ENCODE results near the gene ACSM6.

The ACSM6 gene, protein sequence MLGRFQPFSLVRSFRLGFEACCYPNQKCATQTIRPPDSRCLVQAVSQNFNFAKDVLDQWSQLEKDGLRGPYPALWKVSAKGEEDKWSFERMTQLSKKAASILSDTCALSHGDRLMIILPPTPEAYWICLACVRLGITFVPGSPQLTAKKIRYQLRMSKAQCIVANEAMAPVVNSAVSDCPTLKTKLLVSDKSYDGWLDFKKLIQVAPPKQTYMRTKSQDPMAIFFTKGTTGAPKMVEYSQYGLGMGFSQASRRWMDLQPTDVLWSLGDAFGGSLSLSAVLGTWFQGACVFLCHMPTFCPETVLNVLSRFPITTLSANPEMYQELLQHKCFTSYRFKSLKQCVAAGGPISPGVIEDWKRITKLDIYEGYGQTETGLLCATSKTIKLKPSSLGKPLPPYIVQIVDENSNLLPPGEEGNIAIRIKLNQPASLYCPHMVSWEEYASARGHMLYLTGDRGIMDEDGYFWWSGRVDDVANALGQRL

DNA sequence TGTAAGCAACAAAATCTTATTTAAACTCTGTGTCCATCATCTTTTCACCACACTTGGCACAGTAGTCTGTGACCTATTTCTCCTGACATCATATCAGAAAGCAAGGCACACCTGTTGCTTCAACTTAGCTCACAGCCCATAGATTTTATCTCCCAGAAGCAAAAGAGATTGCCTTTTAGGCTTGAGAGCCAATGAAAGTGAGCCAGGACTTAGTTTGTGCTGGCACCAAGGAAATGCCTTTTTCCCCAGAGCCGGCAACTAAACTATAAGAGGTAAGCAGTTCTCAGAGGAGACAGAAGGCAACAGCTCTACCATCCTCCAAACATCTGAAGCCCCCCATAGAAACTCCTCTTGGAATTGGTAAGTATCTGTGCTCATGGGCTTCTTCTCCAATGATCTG is at the start of gene ACSM6:
TSS of gene ACSM6 (plus strand) at position 295 of the 400 bp plus-strand sequence. CDS start 248 bp downstream, outside the sequence.
- ChIA-PET POLR2A (no interaction called here), CTCF (no interaction called here)
- TF ChIP-seq NFRKB (IDR thresholded peaks at IDR 0.05) = no peak
- no peak for TF ChIP-seq FOXM1 (IDR thresholded peaks at IDR 0.05; ENCODE audit: borderline replicate concordance)
- TF ChIP-seq, protein P1, sequence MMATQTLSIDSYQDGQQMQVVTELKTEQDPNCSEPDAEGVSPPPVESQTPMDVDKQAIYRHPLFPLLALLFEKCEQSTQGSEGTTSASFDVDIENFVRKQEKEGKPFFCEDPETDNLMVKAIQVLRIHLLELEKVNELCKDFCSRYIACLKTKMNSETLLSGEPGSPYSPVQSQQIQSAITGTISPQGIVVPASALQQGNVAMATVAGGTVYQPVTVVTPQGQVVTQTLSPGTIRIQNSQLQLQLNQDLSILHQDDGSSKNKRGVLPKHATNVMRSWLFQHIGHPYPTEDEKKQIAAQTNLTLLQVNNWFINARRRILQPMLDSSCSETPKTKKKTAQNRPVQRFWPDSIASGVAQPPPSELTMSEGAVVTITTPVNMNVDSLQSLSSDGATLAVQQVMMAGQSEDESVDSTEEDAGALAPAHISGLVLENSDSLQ (IDR thresholded peaks at IDR 0.05) = no peak
- no peak for TF ChIP-seq FOXA1 (IDR thresholded peaks at IDR 0.05)
- no peak for TF ChIP-seq CTBP1 (IDR thresholded peaks at IDR 0.05; ENCODE audit: borderline replicate concordance)
- TF ChIP-seq ZNF384 (IDR thresholded peaks at IDR 0.05) = no peak
- TF ChIP-seq SP1 (IDR thresholded peaks at IDR 0.05) = no peak
- no peak for TF ChIP-seq SUZ12 (IDR thresholded peaks at IDR 0.05)
- TF ChIP-seq BHLHE40 (IDR thresholded peaks at IDR 0.05; ENCODE audit: borderline replicate concordance) = no peak
- no peak for TF ChIP-seq ARNT (IDR thresholded peaks at IDR 0.05)
- TF ChIP-seq L3MBTL2 (conservative IDR thresholded peaks at IDR 0.05) = no peak
- no peak for DNase-seq (ENCODE audit: extremely low spot score)

DNA sequence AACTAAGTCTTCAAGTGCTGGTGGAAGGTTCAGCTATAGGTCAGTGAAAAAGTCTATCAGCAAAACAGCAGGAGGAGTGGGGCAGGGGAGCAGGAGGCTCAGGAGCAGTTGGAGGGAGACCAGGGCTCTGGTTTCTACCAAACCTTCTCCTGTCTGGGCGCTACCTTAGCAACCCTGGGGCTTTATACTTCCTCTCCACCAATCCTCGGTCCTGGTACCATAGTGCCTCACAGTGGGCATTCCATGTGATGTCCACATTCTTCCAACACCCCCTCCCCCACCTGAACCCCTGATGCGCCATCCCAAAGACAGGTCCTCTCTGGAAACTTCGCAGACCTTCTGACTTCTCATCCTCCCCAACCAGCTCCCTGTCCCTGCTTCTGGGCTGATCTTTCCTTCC is 25.3 kb upstream of the ACSM6 start:
- CTCF ChIA-PET = no interaction called here
- TF ChIP-seq SP1 (IDR thresholded peaks at IDR 0.05) = no peak
- no peak for TF ChIP-seq BHLHE40 (IDR thresholded peaks at IDR 0.05; ENCODE audit: borderline replicate concordance)
- no peak for TF ChIP-seq FOXA1 (IDR thresholded peaks at IDR 0.05)
- TF ChIP-seq SUZ12 (IDR thresholded peaks at IDR 0.05) = no peak
- no peak for TF ChIP-seq ZNF384 (IDR thresholded peaks at IDR 0.05)
- no peak for TF ChIP-seq L3MBTL2 (conservative IDR thresholded peaks at IDR 0.05)
- TF ChIP-seq FOXM1 (IDR thresholded peaks at IDR 0.05; ENCODE audit: borderline replicate concordance) = no peak
- no peak for TF ChIP-seq CTBP1 (IDR thresholded peaks at IDR 0.05; ENCODE audit: borderline replicate concordance)
- no peak for TF ChIP-seq HDGF (IDR thresholded peaks at IDR 0.05; ENCODE audit: borderline replicate concordance)
- TF ChIP-seq ARNT (IDR thresholded peaks at IDR 0.05) = no peak

DNA sequence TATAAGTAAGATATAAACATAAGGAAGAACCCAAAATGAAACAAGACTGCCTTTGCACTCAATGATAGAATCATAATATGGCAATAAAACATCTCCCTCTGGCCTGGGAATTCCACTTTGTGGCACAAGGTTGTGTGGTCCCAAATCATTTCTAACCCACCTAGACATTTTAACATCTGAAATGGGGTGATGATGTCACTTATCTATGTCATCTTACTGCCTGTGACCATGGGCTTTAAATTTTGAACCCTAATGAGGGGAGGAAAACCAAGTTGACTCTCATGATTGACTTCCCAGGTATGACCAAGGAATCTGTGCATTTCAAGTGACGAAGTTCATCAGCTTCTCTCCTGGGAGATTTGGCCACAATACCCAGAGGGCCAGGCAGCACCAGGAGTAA is 24.5 kb upstream of the ACSM6 start:
- no peak for DNase-seq (ENCODE audit: extremely low spot score)
- TF ChIP-seq LEF1 (IDR thresholded peaks at IDR 0.05; ENCODE audit: borderline replicate concordance) = no peak
- TF ChIP-seq TARDBP (IDR thresholded peaks at IDR 0.05) = no peak
- no peak for TF ChIP-seq ARNT (IDR thresholded peaks at IDR 0.05)
- no peak for TF ChIP-seq BHLHE40 (IDR thresholded peaks at IDR 0.05; ENCODE audit: borderline replicate concordance)
- no peak for TF ChIP-seq NFRKB (IDR thresholded peaks at IDR 0.05)
- TF ChIP-seq SUZ12 (IDR thresholded peaks at IDR 0.05) = no peak
- TF ChIP-seq ELF4 (IDR thresholded peaks at IDR 0.05) = no peak
- no peak for TF ChIP-seq FOXA1 (IDR thresholded peaks at IDR 0.05)
- TF ChIP-seq, protein P1 (IDR thresholded peaks at IDR 0.05) = no peak
- no peak for TF ChIP-seq FOXK2 (IDR thresholded peaks at IDR 0.05)
- TF ChIP-seq SP1 (IDR thresholded peaks at IDR 0.05) = no peak
- TF ChIP-seq ZNF384 (IDR thresholded peaks at IDR 0.05) = no peak
- no peak for TF ChIP-seq CTBP1 (IDR thresholded peaks at IDR 0.05; ENCODE audit: borderline replicate concordance)
- TF ChIP-seq FOXM1 (IDR thresholded peaks at IDR 0.05; ENCODE audit: borderline replicate concordance) = no peak
- TF ChIP-seq HDGF (IDR thresholded peaks at IDR 0.05; ENCODE audit: borderline replicate concordance) = no peak
- no peak for TF ChIP-seq L3MBTL2 (conservative IDR thresholded peaks at IDR 0.05)
- CTCF ChIA-PET = no interaction called here
- POLR2A ChIA-PET = no interaction called here

More for the DNA sequence above, 25.3 kb upstream of the ACSM6 start:
- DNase-seq (ENCODE audit: extremely low spot score) = no peak
- POLR2A ChIA-PET = no interaction called here

DNA sequence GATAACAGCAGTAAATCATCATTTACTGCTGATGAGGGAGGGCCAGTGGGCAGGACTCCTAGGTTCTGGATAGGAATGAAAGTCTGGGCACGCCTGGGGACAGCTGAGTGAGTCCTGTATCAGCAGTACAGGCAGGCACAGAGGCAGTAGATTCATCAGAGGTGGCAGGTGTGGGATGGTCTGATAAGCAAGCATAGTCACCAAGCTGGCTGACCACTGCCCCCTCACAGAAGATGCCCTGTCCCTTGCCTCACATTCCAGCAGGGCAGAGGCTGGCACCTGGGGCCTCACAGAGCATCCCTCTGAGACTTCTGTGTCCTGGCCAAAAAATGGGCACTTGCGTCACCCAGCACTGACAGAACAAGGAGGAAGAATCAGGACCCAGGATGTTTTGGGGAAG is 23.2 kb upstream of the ACSM6 start:
- CTCF ChIA-PET = no interaction called here
- TF ChIP-seq ARNT (IDR thresholded peaks at IDR 0.05) (no peak), SP1 (IDR thresholded peaks at IDR 0.05) (no peak)
- POLR2A ChIA-PET = no interaction called here
- no peak for DNase-seq (ENCODE audit: extremely low spot score)

DNA sequence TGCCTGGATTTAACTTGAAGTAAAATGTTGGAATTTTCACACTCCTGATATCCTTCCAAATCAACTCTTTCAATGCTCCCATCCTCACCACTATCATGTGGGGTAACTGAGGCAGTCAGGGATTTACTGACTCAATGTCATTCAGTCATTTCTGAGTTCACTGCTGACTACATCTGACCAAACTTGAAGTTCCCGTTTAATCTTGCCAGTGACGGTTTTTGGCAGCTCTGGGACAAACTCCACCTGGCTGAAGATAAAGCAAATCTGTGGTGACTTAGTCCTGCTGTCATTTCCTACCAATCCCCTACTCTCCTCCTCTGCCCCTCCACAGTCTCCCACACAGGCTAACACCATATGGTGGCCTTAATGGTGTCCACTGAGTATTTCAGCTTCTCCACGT is 22.7 kb upstream of the ACSM6 start:
- TF ChIP-seq ELF4 (IDR thresholded peaks at IDR 0.05) (no peak), SP1 (IDR thresholded peaks at IDR 0.05) (no peak), LEF1 (IDR thresholded peaks at IDR 0.05; ENCODE audit: borderline replicate concordance) (no peak), L3MBTL2 (conservative IDR thresholded peaks at IDR 0.05) (no peak), ZNF384 (IDR thresholded peaks at IDR 0.05) (no peak), SUZ12 (IDR thresholded peaks at IDR 0.05) (no peak), ARNT (IDR thresholded peaks at IDR 0.05) (no peak), FOXK2 (IDR thresholded peaks at IDR 0.05) (no peak), FOXA1 (IDR thresholded peaks at IDR 0.05) (no peak), HDGF (IDR thresholded peaks at IDR 0.05; ENCODE audit: borderline replicate concordance) (no peak), CTBP1 (IDR thresholded peaks at IDR 0.05; ENCODE audit: borderline replicate concordance) (no peak)
- no peak for DNase-seq (ENCODE audit: extremely low spot score)
- ChIA-PET CTCF (interaction anchor here (0.8 kb wide), 1 partner anchor 38 kb away, joined by 4 read pairs; no protein-coding TSS in a partner anchor), POLR2A (no interaction called here)

DNA sequence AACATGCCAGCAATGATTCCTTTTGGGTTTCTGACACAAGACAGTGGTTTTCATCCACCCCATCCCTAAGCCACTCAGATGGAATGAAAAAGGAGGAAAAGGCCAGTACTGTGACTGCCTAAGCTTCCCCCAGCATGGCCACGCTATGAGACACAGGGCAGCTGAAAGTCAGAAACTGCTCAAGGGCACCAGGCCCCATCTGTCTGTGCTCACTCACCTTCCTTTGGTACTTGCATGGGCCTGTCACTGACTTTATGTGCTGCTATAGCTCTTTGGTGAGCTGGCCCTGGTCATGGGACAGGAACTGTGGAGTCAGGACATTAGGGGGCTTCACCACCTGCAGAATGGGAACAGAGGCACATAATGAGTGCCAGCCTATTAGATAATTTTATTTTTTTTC is 21.2 kb upstream of the ACSM6 start:
- POLR2A ChIA-PET = no interaction called here
- TF ChIP-seq BHLHE40 (IDR thresholded peaks at IDR 0.05; ENCODE audit: borderline replicate concordance) (no peak), TARDBP (IDR thresholded peaks at IDR 0.05) (no peak), CTBP1 (IDR thresholded peaks at IDR 0.05; ENCODE audit: borderline replicate concordance) (no peak), ARNT (IDR thresholded peaks at IDR 0.05) (no peak), SUZ12 (IDR thresholded peaks at IDR 0.05) (no peak), ELF4 (IDR thresholded peaks at IDR 0.05) (no peak), HDGF (IDR thresholded peaks at IDR 0.05; ENCODE audit: borderline replicate concordance) (no peak), FOXM1 (IDR thresholded peaks at IDR 0.05; ENCODE audit: borderline replicate concordance) (no peak), ZNF384 (IDR thresholded peaks at IDR 0.05) (no peak), LEF1 (IDR thresholded peaks at IDR 0.05; ENCODE audit: borderline replicate concordance) (no peak), NFRKB (IDR thresholded peaks at IDR 0.05) (no peak), SP1 (IDR thresholded peaks at IDR 0.05) (no peak)
- TF ChIP-seq, protein P1 (IDR thresholded peaks at IDR 0.05) = no peak
- no peak for DNase-seq (ENCODE audit: extremely low spot score)
- CTCF ChIA-PET = no interaction called here

All from HEK293T (cell line).